Fibroblast of the conjunctiva (primary cell): Measurements from ENCODE around the gene DNAJC8.

Experiments
- DNase-seq: peaks from one replicate; pipeline ENCODE4 v3.0.0-alpha.2; 2010; ENCODE audit warnings: low read depth

The DNAJC8 gene

GRCh38 chr1:28200234-28200873 lies 32.5 kb downstream of the DNAJC8 start:
- DNase-seq = no peak

GRCh38 chr1:28199328-28200233 lies 33.2 kb downstream of the DNAJC8 start:
- DNase-seq = no peak

- no peak for DNase-seq
These were observed 35.0 kb downstream of the DNAJC8 start for GRCh38 chr1:28197682-28198415.

GRCh38 chr1:28196330-28196729 lies 36.5 kb downstream of the DNAJC8 start:
- DNase-seq = no peak

- no peak for DNase-seq
These were observed 37.0 kb downstream of the DNAJC8 start for GRCh38 chr1:28195780-28196179.

- DNase-seq = no peak
These were observed 38.3 kb downstream of the DNAJC8 start for GRCh38 chr1:28194326-28195035.

GRCh38 chr1:28193701-28194161 lies 39.1 kb downstream of the DNAJC8 start:
- DNase-seq = no peak

- DNase-seq = no peak
These were observed 41.7 kb downstream of the DNAJC8 start for GRCh38 chr1:28190996-28191645.

GRCh38 chr1:28190337-28190979 lies 42.4 kb downstream of the DNAJC8 start:
- no peak for DNase-seq

GRCh38 chr1:28185071-28185470 lies 47.8 kb downstream of the DNAJC8 start:
- no peak for DNase-seq

GRCh38 chr1:28180306-28181305 lies 52.2 kb downstream of the DNAJC8 start:
- DNase-seq = no peak

GRCh38 chr1:28178690-28179485 lies 53.9 kb downstream of the DNAJC8 start:
- DNase-seq = no peak

GRCh38 chr1:28176492-28177470 lies 56.0 kb downstream of the DNAJC8 start, which contains the start of gene PTAFR:
PTAFR (minus strand) TSS chr1:28176690; CDS start chr1:28151021, 25,669 bp downstream.
- no peak for DNase-seq

- no peak for DNase-seq
These were observed 56.8 kb downstream of the DNAJC8 start for GRCh38 chr1:28175955-28176485.

GRCh38 chr1:28173980-28174297 lies 58.9 kb downstream of the DNAJC8 start:
- DNase-seq = no peak

- DNase-seq = no peak
These were observed 59.5 kb downstream of the DNAJC8 start for GRCh38 chr1:28173151-28173979.
